Measurements from ENCODE around the gene EEF2.

EEF2 gene

DNA sequence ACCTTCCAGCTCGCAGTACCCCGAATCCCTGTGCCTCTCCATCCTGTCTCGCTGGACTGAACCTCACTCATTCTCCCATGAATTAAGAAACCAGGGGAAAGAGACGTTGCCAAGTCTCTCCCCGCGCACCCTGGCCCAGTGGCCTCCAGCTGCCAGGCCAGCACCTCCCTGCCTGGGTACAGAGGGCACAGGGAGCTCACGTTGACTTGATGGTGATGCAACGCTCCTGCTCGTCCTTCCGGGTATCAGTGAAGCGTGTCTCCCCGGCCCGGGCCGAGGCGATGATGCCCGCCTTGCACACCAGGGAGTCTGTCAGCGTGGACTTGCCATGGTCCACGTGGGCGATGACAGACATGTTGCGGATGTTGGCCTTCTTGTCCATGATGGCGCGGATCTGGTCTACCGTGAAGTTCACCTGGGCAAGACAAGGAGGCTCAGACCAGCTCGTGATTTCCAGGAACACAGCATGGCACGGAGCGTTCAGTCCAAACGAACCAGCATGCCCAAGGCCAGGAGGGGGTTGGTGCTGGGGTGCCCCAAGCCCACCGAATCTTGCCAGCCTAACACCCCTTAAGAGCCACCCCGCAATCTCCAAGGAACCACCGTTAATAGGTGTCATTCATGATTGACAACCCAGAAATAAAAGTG is 1.2 kb downstream of the EEF2 start:
- peak; percentile 39 for DNase-seq

DNA sequence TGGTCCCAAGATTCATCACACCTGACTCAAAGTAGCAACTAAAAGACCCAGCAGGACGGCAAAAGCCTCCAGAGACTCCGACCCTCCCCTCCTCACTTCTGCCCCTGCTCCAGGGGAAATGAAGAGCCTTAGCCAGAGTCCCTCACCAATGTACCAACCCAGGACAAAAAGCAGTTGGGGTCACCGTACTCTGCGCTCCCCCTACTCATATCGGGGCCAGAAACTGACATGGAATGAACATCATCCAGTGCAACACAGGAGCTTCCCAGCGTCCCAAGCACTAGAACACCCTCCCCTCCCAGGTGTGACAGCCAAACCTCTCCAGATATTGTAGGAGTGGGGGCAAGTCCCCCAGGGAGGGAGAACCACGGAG is 1.7 kb downstream of the EEF2 start:
- DNase-seq, result no peak

DNA sequence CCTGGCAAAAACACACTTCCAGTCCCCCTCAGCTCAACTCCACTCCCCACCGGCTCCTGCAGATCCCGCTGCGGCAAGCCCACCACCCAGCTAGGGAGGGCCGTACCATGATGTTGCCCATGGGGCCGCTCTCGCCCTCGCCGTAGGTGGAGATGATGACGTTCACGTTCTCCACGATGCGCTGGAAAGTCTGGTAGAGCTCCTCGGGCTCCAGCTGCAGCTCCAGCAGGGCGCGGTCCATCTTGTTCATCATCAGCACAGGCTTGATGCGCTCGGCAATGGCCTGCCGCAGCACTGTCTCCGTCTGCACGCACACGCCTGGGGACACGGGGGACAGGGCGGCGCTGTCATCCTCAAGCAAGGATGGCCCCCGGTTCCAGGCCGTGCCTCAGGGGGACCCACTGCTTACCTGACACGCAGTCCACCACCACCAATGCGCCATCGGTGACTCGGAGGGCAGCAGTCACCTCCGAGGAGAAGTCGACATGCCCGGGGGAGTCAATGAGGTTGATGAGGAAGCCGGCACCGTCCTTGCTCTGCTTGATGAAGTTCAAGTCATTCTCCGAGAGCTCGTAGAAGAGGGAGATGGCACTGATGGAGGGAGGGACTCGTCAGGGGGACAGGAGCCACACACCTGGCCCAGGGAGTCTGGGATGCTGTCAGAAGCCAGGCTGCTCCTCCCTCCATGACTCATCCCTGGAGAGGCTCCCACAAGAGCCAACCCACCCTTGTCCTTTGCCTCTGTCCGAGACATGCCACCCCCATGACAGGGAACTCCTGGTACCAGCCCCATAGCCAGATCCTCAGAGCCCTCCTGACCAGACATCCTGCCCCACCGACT is 2.3 kb downstream of the EEF2 start:
- no peak for DNase-seq

DNA sequence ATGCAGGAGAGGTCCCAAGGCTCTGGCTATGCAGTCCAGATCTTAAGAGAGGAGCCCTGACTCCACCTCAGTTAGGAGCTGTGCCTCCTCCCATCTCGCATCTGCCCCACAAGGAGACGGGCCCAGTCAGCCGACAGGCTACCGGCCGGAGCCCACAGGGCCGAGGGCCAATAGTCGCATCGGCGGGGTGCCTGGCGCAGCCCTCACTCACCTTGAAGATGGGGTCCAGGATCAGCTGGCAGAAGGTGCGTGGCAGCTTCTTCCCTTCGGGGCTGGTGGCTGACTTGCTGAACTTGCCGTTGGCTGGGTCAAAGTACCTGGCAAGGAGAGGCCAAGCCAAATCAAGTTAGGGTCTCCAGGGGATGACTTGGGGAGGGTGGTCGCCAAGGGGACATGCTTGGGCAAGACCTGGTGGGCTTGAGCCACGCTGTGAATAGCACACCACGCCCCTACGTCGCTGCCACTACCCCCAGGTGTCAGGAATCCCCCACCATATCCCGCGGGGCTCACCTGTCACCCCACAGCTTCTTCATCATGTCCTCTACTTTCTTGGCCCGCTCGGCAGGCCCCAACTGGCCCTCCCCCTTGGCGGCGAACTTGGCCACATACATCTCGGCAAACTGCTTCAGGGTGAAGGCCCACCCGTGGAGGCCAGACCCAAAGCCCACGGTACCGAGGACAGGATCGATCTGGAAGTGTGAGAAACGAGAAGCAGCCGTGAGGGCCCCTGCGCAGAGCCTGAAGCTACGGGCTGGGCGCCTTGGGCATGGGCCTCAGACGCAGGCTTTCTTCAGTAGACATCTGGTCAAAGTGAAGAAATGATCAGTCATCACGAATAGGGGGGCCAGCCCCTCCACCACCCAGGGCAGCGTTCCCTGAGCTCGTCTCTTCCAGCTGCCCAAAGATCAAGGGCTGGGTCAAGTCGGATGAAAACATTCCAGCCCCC is 3.3 kb downstream of the EEF2 start:
- DNase-seq, result no peak

GRCh38 chr19:3981373-3981735 is 3.9 kb downstream of the EEF2 start:
- no peak for DNase-seq

DNA sequence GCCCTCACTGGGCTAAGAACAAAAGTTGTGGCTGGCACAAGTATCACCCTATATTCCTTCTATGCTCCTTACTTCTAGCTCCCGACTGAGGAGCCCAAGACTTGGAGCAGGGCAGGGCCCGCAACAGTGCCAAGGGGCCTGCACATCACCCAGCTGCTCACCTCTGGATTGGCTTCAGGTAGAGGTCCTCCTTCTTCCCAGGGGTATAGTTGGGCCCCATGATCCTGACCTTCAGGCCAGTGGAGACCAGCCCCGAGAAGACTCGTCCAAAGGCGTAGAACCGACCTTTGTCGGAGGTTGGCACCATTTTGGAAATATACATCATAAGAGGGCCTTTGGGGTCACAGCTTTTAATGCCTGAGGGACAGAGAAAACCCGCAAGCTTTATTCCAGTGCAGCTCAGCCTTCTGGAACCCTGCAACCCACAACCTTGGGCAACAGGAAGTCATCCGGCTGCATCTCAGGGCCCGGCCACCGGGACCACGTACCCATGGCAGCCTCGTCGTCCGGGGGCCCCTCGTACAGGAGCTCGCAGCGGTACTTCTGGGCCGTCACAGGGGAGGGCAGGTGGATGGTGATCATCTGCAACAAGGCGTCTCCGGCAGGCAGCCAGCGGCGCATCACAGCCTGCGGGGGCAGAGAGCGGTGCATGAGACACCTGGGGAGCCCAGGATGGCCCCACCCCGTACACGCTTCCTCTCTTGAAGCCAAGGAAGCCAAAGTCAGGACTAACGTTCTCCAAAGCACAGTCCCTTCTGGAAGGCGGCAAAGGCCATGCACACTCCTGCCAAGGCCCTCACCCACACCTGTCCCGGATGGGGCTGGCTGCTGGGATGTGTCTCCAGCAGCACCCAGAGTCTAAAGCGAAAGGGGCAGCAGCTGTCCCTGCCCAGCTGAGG is 4.7 kb downstream of the EEF2 start:
- DNase-seq, result no peak

DNA sequence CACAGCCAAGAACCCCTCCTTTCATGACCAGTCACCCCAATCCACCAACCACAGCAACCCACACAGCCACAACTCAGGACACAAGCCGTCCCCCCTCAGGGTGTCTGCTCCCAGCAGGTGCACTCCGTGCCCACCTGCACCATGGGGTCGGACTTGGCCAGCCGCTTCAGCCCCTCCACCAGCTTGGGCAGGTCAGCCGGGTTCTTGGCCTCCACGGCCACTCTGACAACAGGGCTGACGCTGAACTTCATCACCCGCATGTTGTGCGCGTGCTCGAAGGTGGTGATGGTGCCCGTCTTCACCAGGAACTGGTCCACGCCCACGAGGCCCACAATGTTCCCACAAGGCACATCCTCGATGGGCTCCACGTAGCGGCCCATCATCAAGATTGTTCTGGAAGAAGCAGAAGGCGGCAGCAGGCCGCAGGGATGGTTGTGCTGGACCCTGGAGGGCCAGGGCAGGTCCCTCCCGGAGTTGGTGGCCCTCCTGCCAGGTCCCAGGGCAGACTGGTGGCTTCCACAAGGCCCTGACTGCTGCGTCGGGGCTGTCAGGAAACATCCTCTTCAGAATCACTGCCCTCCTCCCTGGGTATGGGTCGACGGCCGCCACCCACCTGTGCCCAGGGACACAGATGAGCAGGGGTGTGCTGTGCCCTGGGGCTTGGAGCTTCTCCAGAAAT is 5.5 kb downstream of the EEF2 start:
- no peak for DNase-seq

DNA sequence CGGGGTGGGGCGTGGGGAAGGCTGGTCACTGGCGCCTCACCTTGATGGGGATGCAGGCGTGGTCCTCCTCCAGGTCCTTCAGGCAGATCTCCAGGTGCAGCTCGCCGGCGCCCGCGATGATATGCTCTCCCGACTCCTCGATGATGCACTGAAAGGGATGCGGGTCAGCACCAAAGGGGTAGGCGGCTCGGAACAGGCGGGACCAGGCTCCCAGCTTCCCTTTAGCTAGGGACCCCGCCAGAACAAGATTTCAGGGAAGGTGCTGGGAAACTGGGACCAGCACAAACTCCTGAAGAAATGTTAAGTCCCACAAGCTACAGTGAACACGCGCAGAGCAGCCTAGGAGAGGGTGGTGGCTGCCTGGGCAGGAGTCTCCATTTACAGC is 6.0 kb downstream of the EEF2 start:
- DNase-seq, result no peak

GRCh38 chr19:3978145-3978544 is 7.1 kb downstream of the EEF2 start:
- DNase-seq, result no peak

DNA sequence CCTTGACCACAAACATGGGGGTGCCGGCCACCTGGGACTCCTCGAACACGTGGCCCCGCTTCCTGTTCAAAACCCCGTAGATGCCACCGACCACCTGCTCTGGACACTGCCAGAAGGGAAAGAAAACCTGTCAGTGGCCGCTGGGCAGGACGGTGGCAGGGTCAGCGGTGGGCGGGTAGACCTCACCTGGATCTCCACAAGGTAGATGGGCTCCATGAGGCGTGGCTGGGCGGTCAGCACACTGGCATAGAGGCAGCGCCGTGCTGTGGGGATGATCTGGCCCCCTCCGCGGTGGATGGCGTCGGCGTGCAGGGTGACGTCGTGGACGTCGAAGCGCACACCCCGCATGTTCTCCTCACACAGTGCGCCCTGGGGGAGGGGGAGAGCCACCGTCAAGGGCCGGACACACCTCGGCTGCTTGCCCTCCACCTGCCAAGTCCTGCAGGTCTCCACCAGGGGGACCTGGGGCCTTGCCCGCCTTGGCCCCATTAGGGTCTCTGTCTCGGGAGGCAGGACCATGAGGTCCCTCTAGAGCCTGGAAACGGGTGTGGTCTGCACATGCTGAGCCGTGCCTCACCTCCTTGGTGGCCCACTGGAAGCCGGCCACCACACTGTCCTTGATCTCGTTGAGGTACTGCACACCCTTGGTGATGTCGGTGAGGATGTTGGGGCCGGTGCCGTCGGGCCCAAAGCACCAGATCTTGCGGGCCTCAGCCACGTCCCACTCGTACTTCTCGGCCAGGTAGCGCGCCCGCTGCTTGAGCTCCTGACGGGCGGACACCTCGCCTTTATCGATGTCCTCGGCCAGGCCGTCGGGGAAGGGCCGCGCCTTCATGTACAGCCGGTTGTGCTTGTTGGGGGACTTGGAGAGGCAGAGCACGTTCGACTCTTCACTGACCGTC is 7.8 kb downstream of the EEF2 start:
- DNase-seq, result no peak

- DNase-seq, result no peak
Observed at GRCh38 chr19:3976495-3977241, 8.6 kb downstream of the EEF2 start.

DNA sequence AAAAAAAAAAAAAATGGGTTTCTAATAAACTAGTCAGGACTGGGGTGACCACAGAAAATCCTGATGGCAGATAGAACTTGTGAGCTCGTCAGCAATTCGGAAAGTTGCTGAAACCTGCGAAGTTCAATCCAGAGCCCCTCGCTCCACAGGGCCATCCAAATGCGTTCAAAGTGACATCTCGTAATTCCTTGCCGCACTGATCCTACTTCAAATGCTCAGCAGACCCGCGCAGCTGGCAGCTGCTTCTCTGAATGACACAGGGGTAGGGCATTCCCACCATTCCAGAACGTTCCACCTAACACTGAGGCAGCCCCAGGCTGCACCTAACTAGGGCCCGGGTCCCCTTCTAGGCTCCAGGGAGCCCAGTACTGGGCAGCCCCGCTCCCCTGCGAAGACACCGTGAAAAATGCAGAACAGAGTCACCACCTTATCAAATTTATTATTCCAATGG is 9.6 kb downstream of the EEF2 start:
- no peak for DNase-seq

DNA sequence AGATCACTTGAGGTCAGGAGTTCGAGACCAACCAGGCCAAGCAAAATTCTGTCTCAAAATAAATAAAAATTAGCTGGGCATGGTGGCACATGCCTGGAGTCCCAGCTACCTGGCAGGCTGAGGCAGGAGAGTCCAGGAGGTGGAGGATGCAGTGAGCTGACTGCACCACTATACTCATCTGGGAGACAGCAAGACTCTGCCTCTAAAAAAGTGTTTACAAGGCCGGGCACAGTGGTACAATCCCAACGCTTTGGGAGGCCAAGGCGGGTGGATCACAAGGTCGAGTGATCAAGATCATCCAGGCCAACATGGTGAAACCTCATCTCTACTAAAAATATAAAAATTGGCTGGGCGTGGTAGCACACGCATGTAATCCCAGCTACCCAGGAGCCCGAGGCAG is 10.1 kb downstream of the EEF2 start:
- no peak for DNase-seq

DNA sequence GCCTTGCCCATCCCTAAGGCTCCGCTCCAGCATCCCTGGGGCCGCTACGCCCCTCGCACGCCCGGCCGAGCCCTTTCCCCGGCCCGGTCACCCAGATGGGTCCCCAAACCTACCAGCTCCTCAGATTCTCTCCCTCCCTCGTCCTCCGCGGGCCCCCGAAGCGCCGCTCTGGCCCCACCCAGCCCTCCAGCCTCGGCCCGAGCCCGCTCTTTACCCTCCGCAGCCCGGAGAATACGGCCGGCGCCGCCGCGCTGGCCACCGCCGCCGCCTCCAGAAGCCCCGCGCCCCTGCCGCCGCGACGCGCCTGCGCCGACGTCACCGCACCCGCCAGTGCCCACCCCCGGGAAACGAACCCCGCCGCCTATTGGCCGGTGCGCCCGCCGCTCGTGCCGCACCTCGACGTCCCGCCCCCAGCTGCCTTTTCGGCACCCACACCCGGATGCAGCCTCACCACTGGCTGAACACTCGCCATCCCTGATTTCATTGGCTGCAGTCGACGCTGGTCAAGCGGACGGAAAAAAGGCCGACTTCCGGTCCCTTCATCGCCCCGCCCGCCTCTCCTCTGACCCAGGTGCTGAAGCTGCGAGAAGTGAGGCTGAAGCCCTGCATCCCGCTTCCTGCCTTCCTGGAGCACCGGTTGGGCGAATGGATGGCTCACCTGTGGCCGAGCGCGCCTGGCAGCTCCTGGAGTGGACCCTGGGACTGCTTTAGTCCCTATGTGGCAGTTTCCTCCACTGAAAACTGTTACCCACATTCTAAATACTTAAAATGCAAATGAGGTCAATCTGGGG is 14.3 kb downstream of the EEF2 start, which contains the start of gene DAPK3:
DAPK3 (minus strand) TSS at position 292 of the 791 bp plus-strand sequence. CDS start 1,364 bp downstream, outside the sequence.
- peak; percentile 93 for DNase-seq

DNA sequence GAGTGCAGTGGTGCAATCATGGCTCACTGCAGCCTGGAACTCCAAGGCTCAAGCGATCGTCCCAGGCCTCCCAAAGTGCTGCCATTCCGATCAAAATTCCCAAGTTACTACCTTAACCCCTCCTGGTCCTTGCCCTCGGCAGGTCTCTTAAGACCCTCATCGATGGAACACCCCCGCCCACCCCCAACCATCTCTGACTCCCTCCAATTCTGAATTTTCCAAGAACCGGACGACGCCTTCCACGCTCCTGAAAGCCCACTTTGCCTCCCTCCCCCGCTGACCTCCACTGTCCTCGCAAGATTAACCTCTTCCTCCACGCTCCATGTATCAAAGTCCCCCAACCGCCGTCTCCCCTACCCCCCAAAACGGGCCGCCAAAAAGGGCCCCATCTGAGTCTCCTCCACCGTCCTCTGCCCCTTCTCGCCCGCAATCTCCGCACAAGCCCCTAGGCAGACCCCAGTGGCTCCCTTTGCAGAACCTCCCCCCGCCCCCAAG is 14.9 kb downstream of the EEF2 start:
- DNase-seq, result no peak

GRCh38 chr19:3969435-3970312 is 15.6 kb downstream of the EEF2 start:
- DNase-seq, result no peak

GRCh38 chr19:3968556-3969434 is 16.5 kb downstream of the EEF2 start:
- no peak for DNase-seq

All from CD4-positive, alpha-beta T cell treated with Interleukin-17A for 1 hour (primary cell).